SU-DHL-6 (cell line): ENCODE measurements around the gene HNRNPCL1.
"Not testable (repeated sequence)": the region's sequence is repeated elsewhere in the genome, so short reads cannot be mapped to it uniquely, and the experiment has no call there.

Experiments used
- H2AFZ ChIP-seq: fragments of 200-600 bp; sonication (generic); 2 replicates; pipeline ENCODE4 v1.6.1; 2014; ENCODE audit warnings: low read depth, mild to moderate bottlenecking, moderate library complexity, mixed read lengths, antibody characterized with exemption, low read length; ENCODE audit not compliant: severe bottlenecking
- H3F3A ChIP-seq: fragments of 200-600 bp; shearing (Covaris generic); 2 replicates; pipeline ENCODE4 v1.6.0; 2016; ENCODE audit warnings: antibody characterized with exemption, mild to moderate bottlenecking; ENCODE audit not compliant: insufficient read depth
- H3K27ac ChIP-seq: fragments of 200-600 bp; sonication (generic); 2 replicates; pipeline ENCODE4 v1.5.1; 2016; ENCODE audit warnings: low read depth, mild to moderate bottlenecking, low read length, moderate library complexity, mixed read lengths
- H3K27me3 ChIP-seq: fragments of 200-600 bp; sonication (generic), shearing (Covaris generic); 2 replicates; pipeline ENCODE4 v1.6.0; 2014; ENCODE audit warnings: mild to moderate bottlenecking, low read length
- H3K36me3 ChIP-seq: fragments of 200-600 bp; sonication (generic); 2 replicates; pipeline ENCODE4 v1.6.1; 2014; ENCODE audit warnings: mild to moderate bottlenecking, low read length, mixed read lengths
- H3K4me2 ChIP-seq: fragments of 300-600, 200-600 bp; shearing (Covaris generic), sonication (generic); 2 replicates; pipeline ENCODE4 v1.6.0; 2014; ENCODE audit warnings: low read length, low read depth, mild to moderate bottlenecking; ENCODE audit not compliant: poor library complexity, severe bottlenecking
- H3K4me3 ChIP-seq: fragments of 200-600 bp; sonication (generic); 2 replicates; pipeline ENCODE4 v1.5.1; 2014; ENCODE audit warnings: antibody characterized with exemption, low read length, mild to moderate bottlenecking, mixed read lengths; ENCODE audit not compliant: insufficient read depth, poor library complexity, severe bottlenecking
- H3K79me2 ChIP-seq: fragments of 200-600 bp; sonication (generic); 2 replicates; pipeline ENCODE4 v1.6.1; 2014; ENCODE audit warnings: mild to moderate bottlenecking, low read length, moderate library complexity; ENCODE audit not compliant: insufficient read depth
- H3K9ac ChIP-seq: fragments of 200-600 bp; sonication (generic); 2 replicates; pipeline ENCODE4 v1.7.0; 2014; ENCODE audit warnings: mild to moderate bottlenecking, low read length
- H3K9me2 ChIP-seq: fragments of 200-600 bp; sonication (generic); replicated peaks from 2 replicates; pipeline ENCODE4 v1.6.1; 2014; ENCODE audit warnings: low read length; ENCODE audit not compliant: insufficient read depth
- H3K9me3 ChIP-seq: fragments of 200-600 bp; sonication (generic); 2 replicates; pipeline ENCODE4 v1.6.1; 2014; ENCODE audit warnings: low read length, mixed read lengths; ENCODE audit not compliant: insufficient read depth
- H4K20me1 ChIP-seq: fragments of 200-600 bp; sonication (generic); 2 replicates; pipeline ENCODE4 v1.6.1; 2014; ENCODE audit warnings: low read depth, mild to moderate bottlenecking, antibody characterized with exemption, low read length, moderate library complexity, mixed read lengths
- EZH2phosphoT487 ChIP-seq: fragments of 200-600 bp; sonication (generic), shearing (Covaris generic); conservative IDR thresholded peaks from 2 replicates; pipeline ENCODE4 v1.6.1; 2018; ENCODE audit warnings: mild to moderate bottlenecking, antibody characterized with exemption, low read length, moderate library complexity, mixed read lengths
- TF ChIP-seq, protein P1 (sequence below): fragments of 200-600 bp; sonication (generic); IDR thresholded peaks from one replicate; pipeline ENCODE4 v1.5.1; 2017; ENCODE audit warnings: antibody characterized with exemption, mild to moderate bottlenecking, low read length, moderate library complexity; ENCODE audit not compliant: insufficient read depth, poor library complexity, severe bottlenecking

Gene HNRNPCL1

DNA sequence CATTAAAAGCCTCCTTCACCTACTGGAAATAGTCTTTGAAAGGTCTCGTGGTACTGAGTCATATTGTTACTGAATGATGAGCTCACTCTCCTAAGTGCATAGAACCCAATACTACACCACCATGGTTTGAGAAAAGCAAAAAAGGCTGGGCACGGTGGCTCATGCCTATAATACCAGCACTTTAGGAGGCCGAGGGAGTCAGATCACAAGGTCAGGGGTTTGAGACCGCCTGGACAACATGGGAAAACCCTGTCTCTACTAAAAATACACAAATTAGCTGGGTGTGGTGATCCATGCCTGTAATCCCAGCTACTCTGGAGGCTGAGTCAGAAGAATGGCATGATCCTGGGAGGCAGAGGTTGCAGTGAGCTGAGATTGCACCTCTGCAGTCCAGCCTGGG is 3.3 kb upstream of the HNRNPCL1 start:
- Histone ChIP-seq H4K20me1 (no peaks in the 10 kb centered on the region), H3K4me2 (no peak overlapping the region), H3K9ac (no peak overlapping the region), H3F3A (no peaks in the 10 kb centered on the region), H3K79me2 (no peaks in the 10 kb centered on the region), H3K9me3 (no peaks in the 10 kb centered on the region), H3K36me3 (no peaks in the 10 kb centered on the region), H3K4me3 (no peak overlapping the region), H3K9me2 (no peaks in the 10 kb centered on the region), H3K27ac (no peak overlapping the region), H3K27me3 (no peaks in the 10 kb centered on the region), H2AFZ (no peak overlapping the region)
- TF ChIP-seq, protein P1, sequence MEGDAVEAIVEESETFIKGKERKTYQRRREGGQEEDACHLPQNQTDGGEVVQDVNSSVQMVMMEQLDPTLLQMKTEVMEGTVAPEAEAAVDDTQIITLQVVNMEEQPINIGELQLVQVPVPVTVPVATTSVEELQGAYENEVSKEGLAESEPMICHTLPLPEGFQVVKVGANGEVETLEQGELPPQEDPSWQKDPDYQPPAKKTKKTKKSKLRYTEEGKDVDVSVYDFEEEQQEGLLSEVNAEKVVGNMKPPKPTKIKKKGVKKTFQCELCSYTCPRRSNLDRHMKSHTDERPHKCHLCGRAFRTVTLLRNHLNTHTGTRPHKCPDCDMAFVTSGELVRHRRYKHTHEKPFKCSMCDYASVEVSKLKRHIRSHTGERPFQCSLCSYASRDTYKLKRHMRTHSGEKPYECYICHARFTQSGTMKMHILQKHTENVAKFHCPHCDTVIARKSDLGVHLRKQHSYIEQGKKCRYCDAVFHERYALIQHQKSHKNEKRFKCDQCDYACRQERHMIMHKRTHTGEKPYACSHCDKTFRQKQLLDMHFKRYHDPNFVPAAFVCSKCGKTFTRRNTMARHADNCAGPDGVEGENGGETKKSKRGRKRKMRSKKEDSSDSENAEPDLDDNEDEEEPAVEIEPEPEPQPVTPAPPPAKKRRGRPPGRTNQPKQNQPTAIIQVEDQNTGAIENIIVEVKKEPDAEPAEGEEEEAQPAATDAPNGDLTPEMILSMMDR, result no peak
- no peak for TF ChIP-seq EZH2phosphoT487

- H3K9me3 ChIP-seq, H3F3A ChIP-seq, H3K27ac ChIP-seq, H3K9ac ChIP-seq, H3K4me2 ChIP-seq, H3K4me3 ChIP-seq, H3K79me2 ChIP-seq, H3K36me3 ChIP-seq, H4K20me1 ChIP-seq, H2AFZ ChIP-seq, H3K27me3 ChIP-seq, H3K9me2 ChIP-seq: not testable (repeated sequence)
Measured at GRCh38 chr1:12833251-12833650, 15.3 kb downstream of the HNRNPCL1 start.

DNA sequence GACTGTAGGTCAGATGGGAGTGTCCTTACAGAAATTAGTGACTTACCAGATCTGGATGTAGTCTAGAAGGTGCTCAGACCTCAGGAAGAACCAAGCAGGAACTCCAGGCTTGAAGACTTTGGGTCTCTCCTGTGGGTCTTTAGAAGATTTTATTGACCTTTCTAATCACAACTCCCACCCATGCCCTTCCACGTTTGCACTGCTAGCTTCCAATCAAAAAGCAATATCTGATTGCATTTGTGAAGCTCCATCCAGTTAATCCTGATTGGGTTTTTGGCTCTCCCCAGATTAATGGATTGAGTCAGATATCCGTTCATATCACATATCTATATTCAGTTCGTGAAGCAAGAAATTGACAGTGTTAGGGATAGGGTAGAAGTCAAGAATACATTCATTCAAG is 17.2 kb downstream of the HNRNPCL1 start, which contains the start of gene PRAMEF11:
Gene PRAMEF11 (minus strand): TSS at position 101 of the 400 bp plus-strand sequence. CDS start 2,621 bp downstream, outside the sequence.
- not testable (repeated sequence) for H3K9me2 ChIP-seq, H3K36me3 ChIP-seq, H4K20me1 ChIP-seq, H3F3A ChIP-seq, H3K27ac ChIP-seq, H2AFZ ChIP-seq, H3K9ac ChIP-seq, H3K4me2 ChIP-seq, H3K4me3 ChIP-seq, H3K27me3 ChIP-seq, H3K79me2 ChIP-seq, H3K9me3 ChIP-seq

- H3K36me3 ChIP-seq, H3K4me3 ChIP-seq, H2AFZ ChIP-seq, H3K9me3 ChIP-seq, H3K27ac ChIP-seq, H3K79me2 ChIP-seq, H3K9ac ChIP-seq, H3F3A ChIP-seq, H3K4me2 ChIP-seq, H3K9me2 ChIP-seq, H3K27me3 ChIP-seq, H4K20me1 ChIP-seq: not testable (repeated sequence)
Measured at GRCh38 chr1:12819061-12819460, 29.5 kb downstream of the HNRNPCL1 start.

DNA sequence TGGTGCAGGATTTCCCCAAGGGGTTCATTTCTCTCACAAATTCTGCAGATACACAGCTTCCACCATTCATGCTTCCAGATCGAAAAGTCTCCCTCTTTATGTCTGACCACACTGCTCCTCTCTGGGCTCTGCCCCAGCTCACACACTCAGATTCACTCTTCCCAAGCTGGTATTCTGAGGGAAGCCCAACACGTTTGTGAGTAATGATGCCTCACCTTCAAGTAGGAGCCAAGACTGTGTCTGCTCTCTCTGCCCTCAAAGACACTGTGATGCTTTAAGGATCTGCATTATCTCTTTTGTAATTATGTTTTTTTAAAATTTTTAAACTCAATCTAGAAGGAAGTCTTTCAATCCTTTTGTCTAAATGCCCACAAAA is 37.1 kb downstream of the HNRNPCL1 start:
- no peaks in the 10 kb centered on the region for H3F3A ChIP-seq
- H3K4me3 ChIP-seq, result no peak overlapping the region
- no peaks in the 10 kb centered on the region for H3K9me2 ChIP-seq
- H3K27me3 ChIP-seq, result no peaks in the 10 kb centered on the region
- no peaks in the 10 kb centered on the region for H3K9me3 ChIP-seq
- H4K20me1 ChIP-seq, result no peaks in the 10 kb centered on the region
- H3K36me3 ChIP-seq, result no peaks in the 10 kb centered on the region
- no peaks in the 10 kb centered on the region for H3K79me2 ChIP-seq
- no peak for TF ChIP-seq EZH2phosphoT487
- TF ChIP-seq, protein P1, result no peak
- no peak overlapping the region for H3K9ac ChIP-seq
- H3K4me2 ChIP-seq, result no peak overlapping the region
- H3K27ac ChIP-seq, result no peak overlapping the region
- H2AFZ ChIP-seq, result no peak overlapping the region
